HPDE6-E6E7 (cell line): Measurements from ENCODE around the gene HIP1.
"Not testable (repeated sequence)": the region's sequence is repeated elsewhere in the genome, so short reads cannot be mapped to it uniquely, and the experiment has no call there.

ENCODE experiments used
- DNase-seq: peaks from one replicate; pipeline ENCODE4 v3.0.0; 2011; ENCODE audit warnings: missing footprints; ENCODE audit errors: extremely low spot score

The HIP1 gene

GRCh38 chr7:75531359-75531821 is 207.4 kb downstream of the HIP1 start:
- DNase-seq: no peak

DNA sequence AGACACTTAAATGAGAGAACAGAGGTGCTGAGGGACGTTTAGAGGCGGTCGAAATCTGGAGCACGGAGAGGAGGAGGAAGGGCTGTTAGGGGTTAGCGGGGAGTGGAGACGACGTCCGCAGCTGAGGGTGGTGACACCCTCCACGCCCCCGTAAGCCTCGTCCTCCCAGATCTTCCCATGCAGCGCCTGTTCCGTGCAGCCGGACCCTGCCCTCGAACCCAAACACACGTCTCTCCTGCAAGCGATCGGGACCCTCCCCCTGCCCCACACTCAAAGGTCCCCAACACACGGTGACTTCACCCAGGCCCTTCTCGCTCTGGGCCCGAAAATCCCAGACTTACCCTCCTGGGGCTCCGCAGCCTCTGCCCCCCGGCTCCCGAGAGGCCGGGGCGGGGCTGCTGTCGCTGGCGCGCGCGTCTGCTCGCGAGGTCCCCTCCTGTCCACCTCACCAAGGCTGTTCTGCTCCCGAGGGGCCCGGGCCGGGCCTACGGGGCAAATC is 211.5 kb downstream of the HIP1 start:
- not testable (repeated sequence) for DNase-seq

DNA sequence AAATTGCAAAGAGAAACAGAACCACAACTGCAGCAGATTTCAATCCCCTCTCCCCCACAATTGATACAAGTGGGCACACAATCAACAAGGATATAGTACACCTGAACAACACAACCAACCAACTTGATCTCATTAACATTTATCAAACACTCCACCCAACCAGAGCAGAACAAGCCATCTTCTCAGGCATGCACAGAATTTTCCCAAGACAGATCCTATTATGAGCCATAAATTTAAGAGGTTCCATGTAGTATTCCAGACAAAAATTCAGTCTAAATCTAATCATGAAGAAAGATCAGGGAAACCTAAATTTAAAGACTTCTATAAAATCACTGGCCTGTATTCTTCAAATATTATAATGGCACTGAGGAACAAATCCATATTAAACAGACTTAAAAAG is 217.0 kb downstream of the HIP1 start:
- not testable (repeated sequence) for DNase-seq

DNA sequence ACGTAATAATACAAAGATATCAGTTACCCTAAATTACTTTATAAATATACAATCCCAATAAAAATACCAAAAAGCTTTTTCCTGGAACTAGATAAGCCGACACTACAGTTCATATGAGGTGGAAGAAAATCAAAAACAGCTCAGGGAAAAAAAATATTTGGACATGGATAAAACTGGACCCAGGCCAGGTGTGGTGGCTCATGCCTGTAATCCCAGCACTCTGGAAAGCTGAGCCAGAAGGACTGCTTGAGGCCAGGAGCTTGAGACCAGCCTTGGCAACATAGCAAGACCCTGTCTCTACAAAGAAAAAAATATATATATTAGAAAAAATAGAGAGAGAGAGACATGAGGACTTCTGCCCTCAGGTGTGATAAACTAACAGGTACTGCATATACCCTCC is 219.9 kb downstream of the HIP1 start:
- DNase-seq: not testable (repeated sequence)

DNA sequence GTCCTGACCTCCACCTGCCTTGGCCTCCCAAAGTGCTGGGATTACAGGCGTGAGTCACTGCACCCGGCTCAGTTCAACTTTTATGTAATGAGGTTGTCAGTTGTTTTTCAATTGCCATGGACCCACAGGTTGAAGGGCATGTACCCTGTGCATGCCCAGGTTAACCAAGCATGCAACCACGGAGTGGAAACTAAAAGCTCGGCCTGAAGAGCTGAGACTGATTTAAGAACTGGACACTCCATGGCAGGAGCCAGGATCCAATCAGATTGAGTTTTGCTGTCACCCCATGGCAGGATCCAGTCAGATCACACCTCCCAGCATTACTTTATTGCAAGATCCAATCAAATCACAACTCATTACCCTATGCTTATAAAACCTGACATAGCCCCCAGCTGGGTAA is 229.7 kb downstream of the HIP1 start:
- not testable (repeated sequence) for DNase-seq

- not testable (repeated sequence) for DNase-seq
Observed at GRCh38 chr7:75492020-75492419, 246.7 kb downstream of the HIP1 start, which contains the start of gene SPDYE5. SPDYE5 (plus strand) TSS chr7:75492320; CDS start chr7:75494048, 1,728 bp downstream.

GRCh38 chr7:75485979-75486643 is 252.6 kb downstream of the HIP1 start, which contains the start of gene POM121C:
POM121C (minus strand) TSS chr7:75486299; CDS start chr7:75441496, 44,803 bp downstream.
- peak; percentile 62 for DNase-seq

DNA sequence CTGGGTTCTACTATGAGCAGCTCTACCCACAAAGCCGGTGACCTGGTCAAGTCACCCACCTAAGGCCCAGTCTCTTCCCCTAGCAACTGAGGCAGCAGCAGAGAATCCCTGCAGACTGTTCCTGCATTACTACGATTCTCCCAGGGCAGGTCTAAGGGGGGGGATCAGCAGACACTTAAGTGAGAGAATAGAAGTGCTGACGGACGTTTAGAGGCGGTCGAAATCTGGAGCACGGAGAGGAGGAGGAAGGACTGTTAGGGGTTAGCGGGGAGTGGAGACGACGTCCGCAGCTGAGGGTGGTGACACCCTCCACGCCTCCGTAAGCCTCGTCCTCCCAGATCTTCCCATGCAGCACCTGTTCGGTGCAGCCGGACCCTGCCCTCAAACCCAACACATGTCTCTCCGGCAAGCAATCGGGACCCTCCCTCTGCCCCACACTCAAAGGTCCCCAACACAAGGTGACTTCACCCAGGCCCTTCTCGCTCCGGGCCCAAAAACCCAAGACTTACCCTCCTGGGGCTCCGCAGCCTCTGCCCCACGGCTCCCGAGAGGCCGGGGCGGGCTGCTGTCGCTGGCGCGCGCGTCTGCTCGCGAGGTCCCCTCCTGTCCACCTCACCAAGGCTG is 253.3 kb downstream of the HIP1 start:
- not testable (repeated sequence) for DNase-seq
